Fibroblast of the aortic adventitia (primary cell): ENCODE data around the gene BBS5. TPM values are rescaled to one million over a fixed set of nuclear protein-coding genes. Genes with fewer than 3 reads are reported as not detected.

ENCODE experiments used
- DNase-seq: peaks from one replicate; pipeline ENCODE4 v3.0.0-alpha.2; 2010; ENCODE audit warnings: low read depth
- H3K4me3 ChIP-seq: 2 replicates; pipeline ENCODE4 v1.5.1; 2011; ENCODE audit warnings: low read depth, mild to moderate bottlenecking, control low read depth, low read length, moderate library complexity
- total RNA-seq: library from RNA; depleted of rRNA; stranded (reverse); fragments of >200 nt; gene quantifications from 2 replicates; pipeline ENCODE4 v1.2.3, GENCODE V29; 2012; ENCODE audit warnings: low replicate concordance
- TF ChIP-seq, protein P1 (sequence below): IDR thresholded peaks from 2 replicates; pipeline ENCODE4 v1.5.1; 2011; ENCODE audit warnings: mild to moderate bottlenecking, low read length, control low read depth, inconsistent platforms; ENCODE audit not compliant: insufficient read depth

BBS5 gene
- total RNA-seq, 1 donor: 7.3 TPM

DNA sequence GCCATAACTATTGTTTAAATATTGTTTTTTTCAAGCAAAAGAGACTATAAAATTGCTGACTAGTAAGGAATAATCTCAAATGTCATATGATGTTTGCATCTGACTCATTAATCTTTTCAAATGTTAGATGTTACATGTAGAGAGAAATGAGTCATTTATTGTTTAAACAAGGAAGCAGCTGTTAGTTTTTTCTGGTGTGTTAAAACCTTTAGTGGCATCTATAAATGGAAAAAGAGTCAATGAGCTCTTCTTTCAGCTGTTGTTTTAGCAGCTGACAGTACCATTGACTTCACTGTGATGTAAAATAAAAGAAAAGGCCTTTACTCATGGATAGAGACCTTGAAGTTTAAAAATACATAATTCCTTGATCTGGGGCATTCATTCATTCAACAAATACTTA is 28.4 kb downstream of the BBS5 start:
- no peak overlapping the region for H3K4me3 ChIP-seq
- TF ChIP-seq, protein P1, sequence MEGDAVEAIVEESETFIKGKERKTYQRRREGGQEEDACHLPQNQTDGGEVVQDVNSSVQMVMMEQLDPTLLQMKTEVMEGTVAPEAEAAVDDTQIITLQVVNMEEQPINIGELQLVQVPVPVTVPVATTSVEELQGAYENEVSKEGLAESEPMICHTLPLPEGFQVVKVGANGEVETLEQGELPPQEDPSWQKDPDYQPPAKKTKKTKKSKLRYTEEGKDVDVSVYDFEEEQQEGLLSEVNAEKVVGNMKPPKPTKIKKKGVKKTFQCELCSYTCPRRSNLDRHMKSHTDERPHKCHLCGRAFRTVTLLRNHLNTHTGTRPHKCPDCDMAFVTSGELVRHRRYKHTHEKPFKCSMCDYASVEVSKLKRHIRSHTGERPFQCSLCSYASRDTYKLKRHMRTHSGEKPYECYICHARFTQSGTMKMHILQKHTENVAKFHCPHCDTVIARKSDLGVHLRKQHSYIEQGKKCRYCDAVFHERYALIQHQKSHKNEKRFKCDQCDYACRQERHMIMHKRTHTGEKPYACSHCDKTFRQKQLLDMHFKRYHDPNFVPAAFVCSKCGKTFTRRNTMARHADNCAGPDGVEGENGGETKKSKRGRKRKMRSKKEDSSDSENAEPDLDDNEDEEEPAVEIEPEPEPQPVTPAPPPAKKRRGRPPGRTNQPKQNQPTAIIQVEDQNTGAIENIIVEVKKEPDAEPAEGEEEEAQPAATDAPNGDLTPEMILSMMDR: no peak
- DNase-seq: peak; percentile 51

DNA sequence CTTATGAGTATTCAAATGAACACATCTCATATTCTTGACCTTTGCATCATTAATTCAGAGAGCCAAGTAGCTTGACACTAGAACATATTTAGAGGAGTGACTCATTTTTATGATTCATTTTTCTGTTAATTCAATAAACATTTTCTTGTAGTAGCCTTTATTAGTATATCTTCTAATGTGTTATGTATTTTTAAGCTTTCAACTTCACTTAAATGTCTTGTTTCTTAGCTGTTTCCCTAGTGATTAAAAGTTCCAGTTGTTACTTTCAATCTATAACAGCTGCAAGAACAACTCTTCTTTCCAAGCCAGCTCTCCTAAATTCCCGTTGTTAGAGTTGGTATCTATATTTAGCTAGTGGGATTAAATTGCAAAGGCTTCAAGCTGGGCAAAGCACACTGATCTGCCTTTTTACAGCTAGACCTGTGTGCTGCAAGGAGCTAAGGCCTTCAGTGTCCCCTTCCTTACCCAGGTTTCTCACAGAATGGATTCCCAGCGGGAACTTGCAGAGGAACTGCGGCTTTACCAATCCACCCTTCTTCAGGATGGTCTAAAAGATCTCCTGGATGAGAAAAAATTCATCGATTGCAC is 30.1 kb downstream of the BBS5 start, which contains the start of gene KLHL41:
Gene KLHL41 (plus strand): TSS at position 405 of the 588 bp plus-strand sequence. CDS start 77 bp downstream, at position 482.
- DNase-seq: peak; percentile 44

DNA sequence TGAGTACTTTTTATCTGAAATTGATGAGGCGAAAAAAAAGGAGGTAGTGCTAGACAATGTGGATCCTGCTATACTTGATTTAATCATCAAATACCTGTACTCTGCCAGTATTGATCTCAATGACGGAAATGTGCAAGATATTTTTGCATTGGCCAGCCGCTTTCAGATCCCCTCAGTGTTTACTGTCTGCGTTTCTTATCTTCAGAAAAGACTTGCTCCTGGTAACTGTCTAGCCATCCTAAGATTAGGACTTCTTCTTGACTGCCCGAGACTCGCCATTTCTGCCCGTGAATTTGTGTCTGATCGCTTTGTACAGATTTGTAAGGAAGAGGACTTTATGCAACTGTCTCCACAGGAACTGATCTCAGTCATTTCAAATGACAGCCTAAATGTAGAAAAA is 30.7 kb downstream of the BBS5 start:
- H3K4me3 ChIP-seq: no peak overlapping the region
- no peak for DNase-seq

More for the DNA sequence above, 30.1 kb downstream of the BBS5 start, which contains the start of gene KLHL41:
- TF ChIP-seq, protein P1: no peak
- H3K4me3 ChIP-seq: no peak within 1 kb of the TSS

DNA sequence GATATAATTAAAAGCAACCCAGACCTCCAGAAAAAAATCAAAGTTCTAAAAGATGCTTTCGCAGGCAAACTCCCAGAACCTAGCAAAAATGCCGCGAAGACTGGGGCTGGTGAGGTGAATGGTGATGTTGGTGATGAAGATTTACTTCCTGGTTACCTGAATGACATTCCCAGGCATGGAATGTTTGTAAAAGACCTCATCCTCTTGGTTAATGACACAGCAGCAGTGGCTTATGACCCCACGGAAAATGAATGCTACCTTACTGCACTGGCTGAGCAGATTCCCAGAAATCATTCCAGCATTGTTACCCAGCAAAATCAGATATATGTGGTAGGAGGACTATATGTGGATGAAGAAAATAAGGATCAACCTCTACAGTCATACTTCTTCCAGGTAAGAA is 31.2 kb downstream of the BBS5 start:
- DNase-seq: no peak
- TF ChIP-seq, protein P1: no peak

More for the DNA sequence above, 30.7 kb downstream of the BBS5 start:
- TF ChIP-seq, protein P1: no peak

DNA sequence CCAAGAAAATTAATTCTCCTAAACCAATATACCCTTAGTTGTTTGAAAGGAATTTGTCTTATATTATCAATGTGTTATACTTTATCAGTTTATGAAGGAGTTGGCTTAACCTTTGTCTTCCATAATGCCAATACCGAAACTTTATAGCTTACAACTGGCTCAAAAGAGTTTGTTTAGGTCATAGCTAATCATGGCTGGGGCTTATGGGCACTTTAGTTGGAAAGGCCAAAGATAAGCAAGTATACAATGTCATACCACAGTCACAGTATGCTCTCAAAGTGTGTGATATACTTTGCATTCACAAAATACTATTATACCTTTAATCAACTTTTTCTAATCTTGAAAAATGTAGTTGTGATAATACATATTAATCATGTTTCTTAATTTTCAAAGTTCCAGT is 32.5 kb downstream of the BBS5 start:
- DNase-seq: no peak
- TF ChIP-seq, protein P1: no peak
- H3K4me3 ChIP-seq: no peak overlapping the region

More for the DNA sequence above, 31.2 kb downstream of the BBS5 start:
- no peak overlapping the region for H3K4me3 ChIP-seq

DNA sequence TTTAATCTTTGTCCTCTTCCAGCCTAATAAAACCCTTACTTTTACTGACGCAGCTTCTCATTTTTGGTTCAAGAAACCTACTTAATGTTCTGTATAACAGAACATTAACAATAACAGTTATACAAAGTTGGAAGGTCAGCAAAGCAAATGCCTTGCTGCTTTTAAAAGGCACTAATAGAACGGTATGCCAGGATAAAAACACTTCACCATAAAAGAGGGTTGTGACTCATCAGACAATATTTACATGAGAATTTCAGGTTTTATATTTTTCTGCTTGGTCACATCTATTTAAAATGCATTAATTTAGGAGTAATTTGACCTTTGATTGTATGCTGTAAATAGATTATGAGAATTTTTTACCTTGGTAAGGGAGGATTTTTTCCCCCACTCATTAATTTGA is 33.2 kb downstream of the BBS5 start:
- no peak overlapping the region for H3K4me3 ChIP-seq
- DNase-seq: no peak
- TF ChIP-seq, protein P1: no peak

DNA sequence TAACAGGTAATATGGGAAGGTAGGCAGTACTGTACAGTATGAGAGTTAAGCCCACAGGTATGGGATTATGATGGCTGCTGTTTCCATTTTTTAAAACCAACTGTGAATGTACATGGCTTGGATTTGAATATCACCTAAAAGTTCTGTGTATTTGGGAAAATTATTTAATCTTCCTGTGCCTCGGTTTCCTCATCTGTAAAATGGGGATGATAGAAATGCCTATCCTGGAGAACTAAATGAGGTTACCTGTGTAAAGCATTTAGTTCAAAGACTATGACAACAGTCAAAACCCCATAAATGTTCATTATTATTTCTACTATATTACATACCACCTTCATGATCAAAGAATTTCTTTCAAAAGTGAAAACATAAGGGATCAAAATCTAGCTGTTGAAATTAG is 33.8 kb downstream of the BBS5 start:
- H3K4me3 ChIP-seq: no peak overlapping the region
- TF ChIP-seq, protein P1: no peak

More for the DNA sequence above, 33.8 kb downstream of the BBS5 start:
- DNase-seq: no peak
